Measurements from ENCODE around the gene KRCC1. TPM values are rescaled to one million over a fixed set of nuclear protein-coding genes. Genes with fewer than 3 reads are reported as not detected.

The KRCC1 gene
- total and polyA plus RNA-seq, 9 of the 15 experiments (the other 6 are each of a cell fraction or from before 2014, with no cell fraction given), result 1.9 to 6.0 (median 2.2) TPM

- TF ChIP-seq, protein P1, sequence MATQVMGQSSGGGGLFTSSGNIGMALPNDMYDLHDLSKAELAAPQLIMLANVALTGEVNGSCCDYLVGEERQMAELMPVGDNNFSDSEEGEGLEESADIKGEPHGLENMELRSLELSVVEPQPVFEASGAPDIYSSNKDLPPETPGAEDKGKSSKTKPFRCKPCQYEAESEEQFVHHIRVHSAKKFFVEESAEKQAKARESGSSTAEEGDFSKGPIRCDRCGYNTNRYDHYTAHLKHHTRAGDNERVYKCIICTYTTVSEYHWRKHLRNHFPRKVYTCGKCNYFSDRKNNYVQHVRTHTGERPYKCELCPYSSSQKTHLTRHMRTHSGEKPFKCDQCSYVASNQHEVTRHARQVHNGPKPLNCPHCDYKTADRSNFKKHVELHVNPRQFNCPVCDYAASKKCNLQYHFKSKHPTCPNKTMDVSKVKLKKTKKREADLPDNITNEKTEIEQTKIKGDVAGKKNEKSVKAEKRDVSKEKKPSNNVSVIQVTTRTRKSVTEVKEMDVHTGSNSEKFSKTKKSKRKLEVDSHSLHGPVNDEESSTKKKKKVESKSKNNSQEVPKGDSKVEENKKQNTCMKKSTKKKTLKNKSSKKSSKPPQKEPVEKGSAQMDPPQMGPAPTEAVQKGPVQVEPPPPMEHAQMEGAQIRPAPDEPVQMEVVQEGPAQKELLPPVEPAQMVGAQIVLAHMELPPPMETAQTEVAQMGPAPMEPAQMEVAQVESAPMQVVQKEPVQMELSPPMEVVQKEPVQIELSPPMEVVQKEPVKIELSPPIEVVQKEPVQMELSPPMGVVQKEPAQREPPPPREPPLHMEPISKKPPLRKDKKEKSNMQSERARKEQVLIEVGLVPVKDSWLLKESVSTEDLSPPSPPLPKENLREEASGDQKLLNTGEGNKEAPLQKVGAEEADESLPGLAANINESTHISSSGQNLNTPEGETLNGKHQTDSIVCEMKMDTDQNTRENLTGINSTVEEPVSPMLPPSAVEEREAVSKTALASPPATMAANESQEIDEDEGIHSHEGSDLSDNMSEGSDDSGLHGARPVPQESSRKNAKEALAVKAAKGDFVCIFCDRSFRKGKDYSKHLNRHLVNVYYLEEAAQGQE (IDR thresholded peaks at IDR 0.05; ENCODE audit: borderline replicate concordance), result peak; percentile 5; the same call in 1 of the 2 replicates
- TF ChIP-seq, protein P1 (CRISPR knock-in tag; IDR thresholded peaks at IDR 0.05; ENCODE audit: low read depth), result peak; percentile 70; the same call in 1 of the 2 replicates
Measured at GRCh38 chr2:88055371-88056128, at the start of gene KRCC1 (continued).
